GM18520 (cell line): ENCODE measurements around the gene CYP27A1.

ENCODE experiments used
- ATAC-seq: cut with Tn5 transposase; IDR thresholded peaks from one replicate; pipeline ENCODE4 v1.9.1; 2021; ENCODE audit not compliant: unreplicated experiment

CYP27A1 gene

DNA sequence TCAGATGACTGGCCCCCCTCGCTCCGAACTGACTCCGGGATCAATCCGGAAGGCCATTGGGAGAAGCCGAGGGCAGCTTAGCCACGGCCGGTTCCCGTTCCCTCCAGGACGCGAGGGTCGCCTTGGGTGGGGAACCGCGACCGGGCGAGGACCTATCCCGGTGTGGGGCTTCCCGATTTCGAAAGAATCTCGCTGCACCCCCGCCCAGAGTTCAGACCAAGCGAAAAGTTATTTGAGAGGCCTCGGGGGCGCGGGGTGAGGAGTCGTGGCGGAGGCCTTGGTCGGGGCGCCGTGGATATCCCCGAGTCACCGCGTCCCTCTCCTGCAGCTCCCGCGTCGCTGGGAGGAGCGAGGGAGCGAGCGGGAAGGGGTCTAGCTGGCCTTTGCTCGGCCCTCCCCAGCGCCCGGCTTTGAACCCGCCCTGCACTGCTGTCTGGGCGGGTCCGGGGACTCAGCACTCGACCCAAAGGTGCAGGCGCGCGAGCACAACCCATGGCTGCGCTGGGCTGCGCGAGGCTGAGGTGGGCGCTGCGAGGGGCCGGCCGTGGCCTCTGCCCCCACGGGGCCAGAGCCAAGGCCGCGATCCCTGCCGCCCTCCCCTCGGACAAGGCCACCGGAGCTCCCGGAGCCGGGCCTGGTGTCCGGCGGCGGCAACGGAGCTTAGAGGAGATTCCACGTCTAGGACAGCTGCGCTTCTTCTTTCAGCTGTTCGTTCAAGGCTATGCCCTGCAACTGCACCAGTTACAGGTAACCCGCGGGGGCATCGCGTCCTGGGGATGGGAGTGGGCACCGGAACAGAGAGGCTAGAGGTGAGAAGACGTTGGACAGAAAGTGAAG is at the start of gene CYP27A1:
TSS of gene CYP27A1 (plus strand) at position 457 of the 837 bp plus-strand sequence. CDS start at position 493, 36 bp downstream.
- no peak for ATAC-seq

DNA sequence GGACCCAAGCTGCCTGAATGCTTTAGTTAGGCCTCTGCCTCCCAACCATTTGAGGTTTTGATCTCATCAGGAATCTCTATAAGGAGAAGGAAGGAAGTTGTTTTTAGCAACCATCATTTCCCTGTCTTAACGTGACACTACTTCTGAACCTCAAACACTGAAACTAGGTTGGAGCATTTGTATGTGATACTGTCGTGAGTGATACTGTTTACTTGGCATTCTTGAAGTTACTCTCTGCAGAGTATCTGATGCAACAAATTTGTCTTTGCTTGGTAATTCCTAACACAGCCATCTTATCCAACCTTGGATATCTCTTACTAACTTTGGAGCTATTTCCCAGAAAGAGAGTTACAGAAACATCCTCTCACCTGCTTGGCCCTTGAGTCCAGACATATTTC is 49.2 kb upstream of the CYP27A1 start:
- no peak for ATAC-seq

DNA sequence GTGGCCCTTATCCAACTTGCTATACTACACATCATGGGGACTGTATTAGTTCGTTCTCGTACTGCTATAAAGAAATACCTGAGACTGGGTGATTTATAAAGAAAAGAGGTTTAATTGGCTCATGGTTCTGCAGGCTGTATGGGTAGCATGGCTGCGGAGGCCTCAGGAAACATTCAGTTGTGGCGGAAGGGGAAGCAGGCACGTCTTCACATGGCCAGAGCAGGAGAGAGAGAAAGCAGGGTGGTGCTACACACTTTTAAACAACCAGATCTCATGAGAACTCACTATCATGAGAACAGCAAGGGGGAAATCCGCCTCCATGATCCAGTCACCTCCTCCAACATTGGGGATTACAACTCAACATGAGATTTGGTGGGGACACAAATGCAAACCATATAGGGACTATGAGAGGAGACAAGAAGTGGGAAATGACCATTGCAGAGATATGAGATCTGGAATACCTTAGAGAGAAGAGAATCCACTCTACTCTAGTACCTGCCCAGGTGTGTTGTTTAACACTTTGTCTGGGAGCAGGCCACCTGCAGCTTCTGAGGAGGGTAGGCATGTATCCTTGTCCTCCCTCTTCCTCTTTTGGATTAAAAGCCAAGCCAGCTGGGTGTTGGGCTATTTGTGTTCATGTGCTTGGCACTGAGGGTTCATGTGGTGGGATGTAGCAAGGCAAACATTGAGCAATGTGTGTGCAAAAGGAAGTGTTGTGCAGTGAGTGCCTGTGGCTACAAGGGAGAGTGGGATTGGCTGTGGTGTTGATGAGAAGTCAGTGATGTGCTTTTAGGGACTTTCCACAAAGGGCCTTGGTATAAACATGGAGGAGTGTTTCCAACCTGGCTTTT is 48.6 kb upstream of the CYP27A1 start:
- ATAC-seq = no peak

DNA sequence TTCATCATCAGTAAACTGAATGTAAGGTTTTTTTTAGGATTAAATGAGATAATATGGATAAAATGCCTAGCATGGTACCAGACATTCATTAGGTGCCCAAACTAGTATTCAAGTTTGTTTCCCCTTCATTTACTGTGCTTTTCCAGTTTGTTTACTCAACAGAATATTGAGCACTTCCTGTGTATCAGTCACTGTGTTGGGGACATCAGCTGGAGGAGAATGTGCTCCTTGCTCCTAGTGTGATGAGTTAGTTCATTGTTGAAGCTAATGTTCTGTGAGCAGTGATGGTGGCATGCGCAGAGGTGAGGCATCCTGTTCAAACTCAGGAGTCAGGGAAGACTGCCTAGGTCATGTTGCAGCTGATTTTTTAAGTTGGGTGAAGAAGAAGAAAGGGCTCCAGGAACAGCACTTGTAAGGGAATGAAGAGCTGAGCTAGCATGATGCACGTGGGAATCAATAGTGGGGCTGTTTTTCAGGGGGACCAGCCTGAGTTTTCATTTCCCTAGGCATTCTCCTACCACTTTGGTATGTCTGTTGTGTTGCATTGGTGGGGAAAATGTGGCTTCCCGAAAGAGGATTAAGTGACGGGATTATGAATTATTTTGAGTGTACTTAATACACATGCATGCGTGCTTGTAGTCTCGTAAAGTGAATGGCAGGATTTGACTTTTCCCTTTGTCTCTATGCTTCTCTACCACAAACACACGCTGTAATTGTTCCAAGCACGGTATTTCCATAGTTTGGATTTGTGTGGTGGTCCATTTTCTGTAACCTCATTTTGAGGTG is 47.6 kb upstream of the CYP27A1 start:
- no peak for ATAC-seq

DNA sequence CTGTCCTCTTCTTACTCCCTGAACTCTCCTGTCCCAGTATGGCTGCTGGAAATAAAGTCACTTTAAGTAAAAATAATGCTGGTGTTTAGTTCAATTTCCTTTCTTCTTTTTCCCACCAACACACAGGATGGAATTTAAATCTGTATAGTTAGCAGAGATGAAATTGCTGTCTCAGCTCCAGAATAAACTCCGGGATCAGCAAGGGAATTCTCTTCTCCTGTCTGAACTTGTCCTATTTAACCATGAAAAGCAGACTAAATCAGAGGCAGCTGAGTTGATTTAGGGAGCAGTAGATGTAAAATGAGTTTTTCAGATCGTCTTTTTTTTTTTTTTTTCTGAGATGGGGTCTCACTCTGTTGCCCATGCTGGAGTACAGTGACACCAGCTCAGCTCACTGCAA is 45.4 kb upstream of the CYP27A1 start:
- no peak for ATAC-seq

DNA sequence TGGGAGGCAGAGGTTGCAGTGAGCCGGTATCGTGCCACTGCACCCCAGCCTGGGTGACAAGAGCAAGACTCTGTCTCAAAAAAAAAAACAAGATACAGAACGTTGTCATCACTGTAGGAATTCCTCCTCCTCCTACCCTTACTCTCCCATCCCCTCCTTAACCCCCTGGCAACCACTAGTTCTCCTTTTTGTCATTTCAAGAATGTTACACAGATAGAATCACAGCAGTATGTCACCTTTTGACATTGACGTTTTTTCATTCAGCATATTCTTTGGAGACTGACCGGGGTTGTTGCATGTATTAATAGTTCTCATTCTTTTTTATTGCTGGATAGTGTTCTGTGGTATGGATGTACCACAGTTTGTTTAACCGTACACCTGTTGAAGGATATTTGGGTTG is 38.9 kb upstream of the CYP27A1 start:
- no peak for ATAC-seq

DNA sequence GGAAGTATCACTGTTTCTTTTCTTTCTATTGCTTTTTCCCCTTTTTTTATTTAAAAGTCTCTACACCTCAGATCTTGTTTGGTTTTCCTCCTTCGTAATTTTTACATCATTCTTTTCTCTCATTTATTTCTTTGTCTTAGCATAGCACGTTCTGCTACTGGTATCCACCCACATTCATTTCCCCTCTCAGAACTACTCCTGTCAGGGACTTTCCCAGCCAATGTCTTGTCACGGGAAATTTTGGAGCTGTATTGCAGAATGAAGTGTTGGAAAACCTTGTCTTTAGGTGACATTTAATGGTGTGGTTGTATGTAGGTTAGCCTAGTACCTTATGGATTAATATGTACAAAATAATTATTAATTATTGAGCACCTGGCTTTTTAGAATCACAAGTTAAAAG is 37.3 kb upstream of the CYP27A1 start:
- ATAC-seq = no peak

DNA sequence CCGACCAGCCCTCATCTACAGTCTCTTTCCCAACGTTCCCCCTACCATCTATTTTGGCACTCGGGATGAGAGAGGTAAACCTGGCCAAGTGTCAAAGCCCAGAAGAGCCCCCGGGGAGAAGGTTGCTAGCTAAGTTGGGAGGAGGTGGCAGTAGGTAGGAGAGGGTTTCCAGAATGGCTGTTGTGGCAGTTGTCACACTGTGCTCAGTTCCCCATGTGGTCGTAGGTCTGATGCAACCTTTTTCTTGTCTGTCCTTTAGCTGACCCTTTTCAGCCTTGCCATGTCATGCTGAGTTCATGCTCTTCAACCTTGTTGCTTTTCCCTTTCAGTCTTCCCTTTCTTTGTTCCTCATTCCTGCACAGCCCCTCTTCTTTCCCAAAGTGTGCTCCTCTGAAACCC is 36.8 kb upstream of the CYP27A1 start:
- no peak for ATAC-seq

DNA sequence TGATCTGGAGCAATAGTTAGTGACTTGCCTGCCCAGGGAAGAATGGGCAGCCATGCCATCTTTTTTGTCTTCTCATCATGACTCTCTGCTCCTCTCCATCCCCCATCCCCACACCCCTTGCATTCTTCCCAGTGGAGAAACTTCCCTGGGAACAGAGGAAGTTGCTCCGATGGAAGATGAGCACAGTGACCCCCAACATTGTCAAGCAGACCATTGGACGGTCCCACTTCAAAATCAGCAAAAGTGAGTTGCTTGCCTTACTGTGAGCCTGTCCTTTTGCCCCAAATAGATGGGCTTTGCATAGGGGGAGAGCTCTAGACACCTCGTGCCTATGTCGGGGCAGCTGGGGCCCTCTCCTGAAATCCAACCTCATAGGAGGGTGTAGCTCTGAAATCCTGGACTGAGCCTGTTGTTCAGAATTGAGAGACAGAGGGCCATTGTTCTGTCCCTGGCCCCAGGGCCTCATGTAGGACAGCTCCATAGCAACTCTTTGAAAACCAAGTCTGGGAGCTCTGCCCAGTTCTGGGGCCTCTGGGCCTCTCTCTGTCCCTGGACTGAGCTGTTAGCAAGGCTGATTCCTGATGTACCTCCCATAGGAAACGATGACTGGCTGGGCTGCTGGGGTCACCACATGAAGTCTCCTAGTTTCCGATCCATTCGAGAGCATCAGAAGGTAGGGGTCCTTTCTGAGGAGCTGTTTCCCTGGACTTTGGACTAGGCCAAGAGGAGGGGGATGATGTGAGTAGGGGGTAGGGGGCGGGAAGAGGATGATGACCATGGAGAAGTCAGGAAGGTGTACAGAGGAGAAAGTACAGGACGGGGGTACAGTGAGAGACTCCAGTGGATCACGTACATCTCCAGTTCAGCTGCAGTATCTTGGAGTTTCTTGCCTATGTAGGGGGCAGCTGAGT is 36.1 kb upstream of the CYP27A1 start:
- ATAC-seq = no peak

DNA sequence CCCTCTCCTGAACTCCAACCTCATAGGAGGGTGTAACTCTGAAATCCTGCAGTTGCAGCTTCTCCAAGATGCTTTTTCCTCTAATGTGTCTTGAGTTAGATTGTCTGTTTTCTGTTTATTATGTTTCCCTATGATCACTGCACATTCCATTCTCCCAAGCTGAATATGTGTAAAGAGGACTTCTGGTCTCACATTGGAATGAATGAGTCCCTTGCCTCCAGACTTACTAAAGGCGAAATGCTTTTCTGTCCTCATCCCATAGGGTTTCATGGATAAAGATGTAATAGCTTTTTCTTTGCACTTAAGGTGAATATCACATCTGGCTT is 35.5 kb upstream of the CYP27A1 start:
- ATAC-seq = no peak

DNA sequence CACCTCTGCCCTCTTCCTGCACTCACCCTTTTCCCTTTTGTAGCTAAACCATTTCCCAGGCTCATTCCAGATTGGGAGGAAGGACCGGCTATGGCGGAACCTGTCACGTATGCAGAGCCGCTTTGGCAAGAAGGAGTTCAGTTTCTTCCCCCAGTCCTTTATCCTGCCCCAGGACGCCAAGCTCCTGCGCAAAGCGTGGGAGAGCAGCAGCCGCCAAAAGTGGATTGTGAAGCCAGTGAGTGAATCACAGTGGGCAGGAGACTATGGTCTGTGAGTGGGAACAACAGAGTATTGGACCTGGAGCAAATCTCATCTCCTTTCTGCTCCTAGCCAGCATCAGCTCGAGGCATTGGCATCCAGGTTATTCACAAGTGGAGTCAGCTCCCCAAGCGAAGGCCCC is 35.0 kb upstream of the CYP27A1 start:
- no peak for ATAC-seq

DNA sequence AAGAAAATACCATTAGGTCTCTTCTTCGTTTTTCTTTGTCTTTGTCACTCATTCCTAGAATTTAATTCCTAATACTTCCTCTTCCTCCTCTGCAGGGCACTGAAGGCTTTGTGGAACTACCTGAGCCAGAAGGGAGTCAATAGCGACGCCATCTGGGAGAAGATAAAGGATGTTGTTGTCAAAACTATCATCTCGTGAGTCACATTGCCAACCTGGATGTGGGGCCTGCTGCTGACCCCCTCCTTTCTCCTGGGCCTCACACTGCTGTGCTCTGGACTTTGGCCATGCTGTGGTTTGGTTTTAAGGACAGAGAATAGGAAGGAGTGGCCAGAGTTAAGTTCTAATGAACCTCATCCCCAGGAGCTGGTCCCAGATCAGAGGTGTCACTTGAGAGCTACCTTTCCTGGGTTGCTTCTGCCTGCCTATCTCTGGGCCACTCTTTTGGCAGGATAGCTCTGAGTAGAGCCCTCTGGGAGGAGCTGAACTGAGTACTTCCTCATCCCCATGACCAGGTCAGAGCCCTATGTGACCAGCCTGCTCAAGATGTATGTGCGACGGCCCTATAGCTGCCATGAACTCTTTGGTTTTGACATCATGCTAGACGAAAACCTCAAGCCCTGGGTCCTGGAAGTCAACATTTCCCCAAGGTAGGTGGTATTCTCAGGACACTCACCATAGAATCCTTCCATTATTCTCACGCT is 33.1 kb upstream of the CYP27A1 start:
- ATAC-seq = no peak

DNA sequence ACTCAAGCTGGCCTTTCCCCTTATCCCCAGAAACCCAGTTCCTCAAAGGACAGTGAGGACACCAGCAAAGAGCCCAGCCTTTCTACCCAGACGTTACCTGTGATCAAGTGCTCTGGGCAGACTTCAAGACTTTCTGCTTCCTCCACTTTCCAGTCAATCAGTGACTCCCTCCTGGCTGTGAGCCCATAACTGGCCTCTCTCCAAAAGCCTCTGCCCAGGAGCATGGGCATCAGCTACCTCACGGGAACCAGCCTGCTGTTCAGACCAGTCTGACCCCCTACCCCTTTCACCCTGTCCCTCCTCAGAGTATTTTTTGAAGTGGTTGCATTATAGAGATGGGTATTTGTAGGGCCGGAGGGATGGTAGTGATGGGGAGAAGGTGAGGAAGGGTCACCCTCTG is 27.7 kb upstream of the CYP27A1 start:
- ATAC-seq = no peak

DNA sequence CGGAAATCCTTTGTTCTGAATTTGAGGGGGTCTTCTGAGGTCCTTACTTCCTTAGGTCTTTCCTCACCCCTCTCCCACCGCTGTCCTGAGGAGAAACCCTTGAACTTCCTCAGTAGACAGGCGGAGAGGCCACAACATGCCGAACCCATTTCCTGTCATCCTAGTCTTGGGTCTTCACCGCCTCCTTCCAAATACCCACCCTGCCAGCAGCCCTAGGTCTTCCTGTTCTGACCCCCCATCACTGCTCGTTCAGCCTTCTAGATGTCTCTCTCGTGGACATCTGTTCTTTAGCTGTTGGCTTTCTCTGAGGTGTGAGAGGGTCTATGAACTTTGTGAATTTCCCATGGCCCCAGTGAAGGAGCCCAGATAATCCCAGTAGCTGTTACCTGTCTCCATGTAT is 27.2 kb upstream of the CYP27A1 start:
- no peak for ATAC-seq

DNA sequence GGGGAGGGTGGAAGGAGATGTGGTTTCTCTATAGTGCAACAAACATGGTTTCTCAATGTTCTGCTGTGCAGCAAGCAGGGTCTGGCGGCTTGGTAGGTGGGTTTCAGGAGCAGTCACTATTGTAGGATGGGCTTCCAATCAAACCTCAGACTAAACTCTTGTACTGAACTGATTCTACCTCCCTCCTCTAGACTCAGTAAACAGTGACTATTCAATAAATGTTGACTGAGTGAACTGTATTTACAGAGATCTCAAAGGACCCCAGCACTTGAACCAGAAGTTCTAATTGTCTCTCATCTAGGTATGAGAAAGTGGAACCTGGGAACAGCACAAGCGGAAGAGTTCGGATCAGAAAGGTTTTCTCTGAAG is 26.8 kb upstream of the CYP27A1 start:
- ATAC-seq = no peak

DNA sequence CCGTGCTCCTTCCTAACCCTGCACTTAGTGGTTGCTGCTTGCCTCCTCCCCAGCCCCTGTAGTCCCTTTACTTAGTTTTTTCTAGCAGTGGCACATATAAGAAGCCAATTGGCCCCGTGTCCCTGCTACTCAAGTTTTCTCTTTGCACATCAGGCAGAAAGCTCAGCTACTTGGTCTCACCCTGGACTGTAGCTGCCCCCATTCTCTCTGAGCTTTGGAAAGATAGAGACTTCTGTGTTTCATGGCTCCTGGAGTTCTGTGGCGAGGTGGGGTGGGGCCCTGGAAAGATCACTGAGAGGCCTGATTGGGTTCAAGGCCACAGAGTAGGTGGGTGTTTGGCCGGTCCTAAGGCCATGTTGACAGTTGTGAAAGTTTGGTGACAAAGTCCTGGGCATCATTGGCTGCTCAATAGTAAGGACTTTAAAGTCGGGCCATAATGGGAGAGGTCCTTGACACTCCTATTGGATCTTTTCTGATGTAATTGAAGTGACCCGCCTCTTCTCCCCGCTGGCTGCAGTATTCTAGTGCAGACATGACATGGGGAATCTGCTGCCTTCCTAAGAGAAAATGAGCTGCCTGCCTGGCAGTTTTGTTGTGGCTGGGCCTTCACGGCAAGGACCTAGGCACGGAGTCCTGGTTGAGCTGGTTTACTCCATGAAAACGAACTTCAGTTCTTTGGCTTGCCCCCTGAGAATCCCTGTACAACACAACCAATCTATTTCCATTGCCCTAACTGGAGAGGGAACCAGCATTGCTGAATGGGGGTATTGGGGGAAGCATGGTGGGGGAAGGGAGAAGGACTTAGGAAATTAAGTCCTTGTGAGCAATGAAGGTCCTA is 26.2 kb upstream of the CYP27A1 start:
- ATAC-seq = no peak

DNA sequence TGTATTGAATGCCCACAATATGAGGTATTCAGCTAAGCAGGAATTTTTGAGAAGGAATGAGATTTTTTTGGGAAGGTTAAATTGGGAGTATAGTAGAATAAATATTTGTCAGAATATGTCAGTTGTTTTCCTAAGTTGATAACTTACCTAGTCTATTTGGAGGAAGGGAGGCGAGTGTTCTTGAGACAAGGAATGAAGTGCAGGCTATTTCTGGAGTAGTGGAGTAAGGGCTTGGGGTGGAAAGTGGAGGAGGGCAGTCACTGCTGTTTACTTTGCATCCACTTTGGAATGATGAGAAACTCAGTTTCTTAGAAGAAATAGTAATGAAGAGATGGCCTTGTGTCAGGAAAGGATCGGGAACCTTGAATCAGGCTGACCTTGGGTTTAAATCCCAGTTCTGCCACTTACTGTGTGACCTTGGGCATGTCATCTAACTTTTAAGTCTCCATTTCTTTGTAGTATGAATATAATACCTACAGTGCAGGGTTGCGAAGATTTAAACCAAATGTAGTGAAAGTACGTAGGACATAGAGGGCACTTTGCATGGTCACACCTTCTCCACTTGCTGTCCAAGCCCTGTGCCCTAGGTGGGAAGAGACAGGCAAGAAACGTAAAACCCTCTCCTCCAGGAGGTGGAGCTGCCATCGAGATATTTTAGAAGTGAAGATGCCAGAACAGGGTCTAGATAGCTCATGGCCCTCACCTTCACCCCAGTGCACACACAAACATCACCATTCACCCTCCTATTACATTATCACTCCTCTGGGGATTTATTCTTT is 25.2 kb upstream of the CYP27A1 start:
- ATAC-seq = no peak

DNA sequence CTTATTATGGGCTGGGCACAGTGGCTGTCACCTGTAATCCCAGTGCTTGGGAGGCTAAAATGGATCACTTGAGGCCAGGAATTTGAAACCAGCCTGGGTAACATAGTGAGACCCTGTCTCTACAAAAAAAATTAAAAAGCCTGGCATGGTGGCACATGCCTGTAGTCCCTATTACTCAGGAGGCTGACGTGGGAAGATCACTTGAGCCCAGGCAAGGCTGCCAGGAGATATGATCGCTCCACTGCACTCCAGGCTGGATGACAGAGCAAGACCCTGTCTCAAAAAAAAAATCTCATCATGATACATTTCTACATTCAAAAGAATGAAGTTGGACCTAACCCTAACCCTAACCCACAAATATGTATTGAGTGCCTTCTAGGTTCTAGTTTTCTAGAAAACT is 20.2 kb upstream of the CYP27A1 start:
- ATAC-seq = no peak
